Mucosa of rectum (tissue), 2 donors: ENCODE data around the gene SFXN1.

Experiments used
- H3K27ac ChIP-seq, 2 donors: one replicate each; pipeline ENCODE4 v1.7.0; 2013; ENCODE audit warnings: inconsistent platforms in 2 of 2, low read depth in 2 of 2, low read length in 2 of 2
- H3K27me3 ChIP-seq, 2 donors: one replicate each; pipeline ENCODE4 v1.7.0; 2013; ENCODE audit warnings: low read length in 2 of 2; ENCODE audit not compliant: control insufficient read depth in 2 of 2, insufficient read depth in 2 of 2
- H3K36me3 ChIP-seq, 2 donors: one replicate each; pipeline ENCODE4 v1.7.0; 2013; ENCODE audit warnings: low read length in 2 of 2; ENCODE audit not compliant: control insufficient read depth in 2 of 2, insufficient read depth in 2 of 2
- H3K4me1 ChIP-seq, 2 donors: one replicate each; pipeline ENCODE4 v1.7.0; 2013; ENCODE audit warnings: low read length in 2 of 2, mild to moderate bottlenecking in 1 of 2; ENCODE audit not compliant: control insufficient read depth in 2 of 2, insufficient read depth in 2 of 2
- H3K4me3 ChIP-seq, 2 donors: one replicate each; pipeline ENCODE4 v1.7.0; 2013; ENCODE audit warnings: low read length in 2 of 2
- H3K9ac ChIP-seq, 2 donors: one replicate each; pipeline ENCODE4 v1.7.0; 2013; ENCODE audit warnings: low read length in 2 of 2, low read depth in 1 of 2, mild to moderate bottlenecking in 1 of 2
- H3K9me3 ChIP-seq, 2 donors: one replicate each; pipeline ENCODE4 v1.7.0; 2013; ENCODE audit warnings: low read length in 2 of 2; ENCODE audit not compliant: control insufficient read depth in 2 of 2
- donor health status: healthy.
- donor health status: Normal muscosa, but diverticular disease.

SFXN1 gene

DNA sequence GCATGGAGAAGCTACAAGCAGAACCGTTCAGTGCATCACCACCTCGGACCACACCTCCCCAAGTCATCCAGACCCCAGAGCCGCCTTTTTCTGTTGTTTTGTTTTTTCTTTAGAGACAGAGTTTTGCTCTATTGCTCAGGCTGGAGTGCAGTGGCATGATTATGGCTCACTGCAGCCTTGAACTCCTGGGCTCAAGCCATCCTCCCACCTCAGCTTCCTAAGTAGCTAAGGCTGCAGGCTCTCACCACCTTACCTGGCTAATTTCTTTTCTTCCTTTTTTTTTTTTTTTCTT is 13.5 kb upstream of the SFXN1 start:
- Histone ChIP-seq H3K9me3 (no peaks in the 10 kb centered on the region), H3K27me3 (peaks cover 0 to 4% of the 10 kb centered on the region in 2 donors), H3K9ac (no peak overlapping the region), H3K27ac (no peak overlapping the region), H3K36me3 (no peaks in the 10 kb centered on the region), H3K4me1 (no peaks in the 10 kb centered on the region), H3K4me3 (no peak overlapping the region)

DNA sequence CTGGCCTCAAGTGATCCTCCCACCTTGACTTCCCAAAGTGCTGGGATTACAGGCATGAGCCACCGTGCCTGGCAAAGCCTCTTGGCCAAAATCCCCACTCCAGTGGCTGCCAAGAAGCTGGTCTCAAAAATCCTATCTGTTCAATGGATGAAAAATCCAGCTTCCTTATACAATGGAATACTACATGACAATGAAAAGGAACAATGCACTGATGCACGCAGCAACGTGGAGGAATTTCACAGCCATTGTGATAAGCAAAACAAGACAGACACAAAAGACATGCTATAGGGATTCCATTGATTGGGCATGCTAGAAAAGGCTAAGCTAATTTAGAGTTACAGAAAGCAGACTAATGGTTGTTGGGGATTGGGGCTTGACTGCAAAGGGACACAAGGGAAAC is 13.1 kb upstream of the SFXN1 start:
- H3K9ac ChIP-seq = no peak overlapping the region
- H3K27ac ChIP-seq = no peak overlapping the region
- no peak overlapping the region for H3K4me3 ChIP-seq
- peaks cover 0 to 4% of the 10 kb centered on the region in 2 donors for H3K27me3 ChIP-seq
- no peaks in the 10 kb centered on the region for H3K9me3 ChIP-seq
- H3K4me1 ChIP-seq = no peaks in the 10 kb centered on the region
- no peaks in the 10 kb centered on the region for H3K36me3 ChIP-seq

GRCh38 chr5:175466700-175467318 is 11.6 kb upstream of the SFXN1 start:
- no peak overlapping the region for H3K27ac ChIP-seq
- peaks cover 0 to 4% of the 10 kb centered on the region in 2 donors for H3K27me3 ChIP-seq
- no peak overlapping the region for H3K9ac ChIP-seq
- H3K9me3 ChIP-seq = no peaks in the 10 kb centered on the region
- no peak overlapping the region for H3K4me3 ChIP-seq
- no peaks in the 10 kb centered on the region for H3K4me1 ChIP-seq
- H3K36me3 ChIP-seq = no peaks in the 10 kb centered on the region

- Histone ChIP-seq H3K27me3 (peaks cover 0 to 4% of the 10 kb centered on the region in 2 donors), H3K27ac (no peak overlapping the region), H3K36me3 (no peaks in the 10 kb centered on the region), H3K9me3 (no peaks in the 10 kb centered on the region), H3K9ac (no peak overlapping the region), H3K4me3 (no peak overlapping the region), H3K4me1 (no peaks in the 10 kb centered on the region)
Observed at GRCh38 chr5:175467983-175468690, 10.2 kb upstream of the SFXN1 start.

- H3K36me3 ChIP-seq = no peaks in the 10 kb centered on the region
- no peak overlapping the region for H3K9ac ChIP-seq
- no peaks in the 10 kb centered on the region for H3K9me3 ChIP-seq
- H3K4me1 ChIP-seq = no peaks in the 10 kb centered on the region
- no peak overlapping the region for H3K4me3 ChIP-seq
- H3K27me3 ChIP-seq = peaks cover 0 to 4% of the 10 kb centered on the region in 2 donors
- no peak overlapping the region for H3K27ac ChIP-seq
Observed at GRCh38 chr5:175468892-175469291, 9.5 kb upstream of the SFXN1 start.

- no peak overlapping the region for H3K4me3 ChIP-seq
- no peaks in the 10 kb centered on the region for H3K36me3 ChIP-seq
- no peak overlapping the region for H3K9ac ChIP-seq
- no peaks in the 10 kb centered on the region for H3K4me1 ChIP-seq
- H3K27me3 ChIP-seq = peaks cover 0 to 4% of the 10 kb centered on the region in 2 donors
- H3K27ac ChIP-seq = no peak overlapping the region
- H3K9me3 ChIP-seq = no peaks in the 10 kb centered on the region
Observed at GRCh38 chr5:175469916-175470315, 8.4 kb upstream of the SFXN1 start.

- no peak overlapping the region for H3K9ac ChIP-seq
- H3K4me1 ChIP-seq = no peaks in the 10 kb centered on the region
- H3K36me3 ChIP-seq = no peaks in the 10 kb centered on the region
- no peak overlapping the region for H3K4me3 ChIP-seq
- no peaks in the 10 kb centered on the region for H3K9me3 ChIP-seq
- no peak overlapping the region for H3K27ac ChIP-seq
- H3K27me3 ChIP-seq = peaks cover 0 to 4% of the 10 kb centered on the region in 2 donors
Observed at GRCh38 chr5:175470781-175471180, 7.6 kb upstream of the SFXN1 start.

GRCh38 chr5:175471196-175471595 is 7.2 kb upstream of the SFXN1 start:
- Histone ChIP-seq H3K9ac (no peak overlapping the region), H3K4me1 (no peaks in the 10 kb centered on the region), H3K27ac (no peak overlapping the region), H3K27me3 (peaks cover 0 to 3% of the 10 kb centered on the region in 2 donors), H3K4me3 (no peak overlapping the region), H3K36me3 (no peaks in the 10 kb centered on the region), H3K9me3 (no peaks in the 10 kb centered on the region)

DNA sequence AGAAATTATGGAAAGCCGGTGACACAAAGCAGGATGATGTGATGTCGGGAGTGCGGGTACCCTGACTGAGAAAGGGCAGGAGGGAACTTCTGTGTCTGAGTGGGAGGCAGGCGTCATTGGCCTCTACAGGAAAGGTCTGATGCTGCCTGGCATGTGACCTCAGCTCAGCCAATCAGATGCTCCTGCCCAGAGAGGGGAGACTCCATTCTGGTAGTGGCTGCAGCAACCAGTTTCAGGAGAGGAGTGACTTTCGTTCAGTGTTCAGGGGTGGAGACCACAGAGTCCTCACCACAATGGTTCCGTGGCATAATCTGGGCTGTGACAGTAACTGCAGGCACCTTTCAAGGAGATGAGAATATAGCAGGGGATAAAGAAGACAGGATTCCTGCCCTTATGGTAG is 6.7 kb upstream of the SFXN1 start:
- Histone ChIP-seq H3K9ac (no peak overlapping the region), H3K27me3 (peaks cover 0 to 3% of the 10 kb centered on the region in 2 donors), H3K4me1 (no peaks in the 10 kb centered on the region), H3K27ac (no peak overlapping the region), H3K9me3 (no peaks in the 10 kb centered on the region), H3K36me3 (no peaks in the 10 kb centered on the region), H3K4me3 (no peak overlapping the region)

DNA sequence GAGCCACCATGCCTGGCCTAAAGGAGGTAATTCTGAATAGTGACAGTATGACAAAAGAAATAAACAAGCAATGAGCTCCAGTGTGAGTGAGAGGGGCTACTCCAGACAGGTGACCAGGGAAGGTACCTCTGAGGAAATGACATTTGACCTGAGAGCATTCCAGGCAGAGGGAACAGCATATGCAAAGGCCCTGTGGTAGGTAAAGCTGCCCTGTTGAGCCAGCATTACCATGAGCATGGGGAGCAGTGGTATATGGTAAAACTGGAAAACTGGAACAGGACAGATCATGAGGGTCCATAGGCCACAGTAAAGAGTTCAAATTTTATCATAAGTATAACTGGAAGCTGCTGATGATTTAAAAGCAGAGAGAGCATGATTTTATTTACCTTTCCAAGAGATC is 6.0 kb upstream of the SFXN1 start:
- peaks cover 0 to 3% of the 10 kb centered on the region in 2 donors for H3K27me3 ChIP-seq
- no peak overlapping the region for H3K27ac ChIP-seq
- H3K4me3 ChIP-seq = no peak overlapping the region
- H3K9me3 ChIP-seq = no peaks in the 10 kb centered on the region
- no peak overlapping the region for H3K9ac ChIP-seq
- H3K4me1 ChIP-seq = no peaks in the 10 kb centered on the region
- H3K36me3 ChIP-seq = no peaks in the 10 kb centered on the region
